GM19438 (cell line): ENCODE results near the gene TRIM24.

Experiments
- ATAC-seq: cut with Tn5 transposase; IDR thresholded peaks from one replicate; pipeline ENCODE4 v1.9.1; 2021; ENCODE audit warnings: low read depth; ENCODE audit not compliant: unreplicated experiment

The TRIM24 gene

GRCh38 chr7:138568655-138569054 lies 108.6 kb downstream of the TRIM24 start:
- ATAC-seq = no peak

GRCh38 chr7:138569418-138569817 lies 109.4 kb downstream of the TRIM24 start:
- ATAC-seq = no peak

GRCh38 chr7:138570715-138571114 lies 110.7 kb downstream of the TRIM24 start:
- no peak for ATAC-seq

GRCh38 chr7:138573741-138574140 lies 113.7 kb downstream of the TRIM24 start:
- ATAC-seq = no peak

GRCh38 chr7:138575897-138576428 lies 115.9 kb downstream of the TRIM24 start:
- no peak for ATAC-seq

- ATAC-seq = no peak
These were observed 119.1 kb downstream of the TRIM24 start for GRCh38 chr7:138579136-138579535.

- ATAC-seq = no peak
These were observed 119.6 kb downstream of the TRIM24 start for GRCh38 chr7:138579671-138580070.

GRCh38 chr7:138581065-138581464 lies 121.0 kb downstream of the TRIM24 start:
- no peak for ATAC-seq

- ATAC-seq = no peak
These were observed 124.2 kb downstream of the TRIM24 start for GRCh38 chr7:138584283-138584682.

GRCh38 chr7:138584696-138585095 lies 124.6 kb downstream of the TRIM24 start:
- ATAC-seq = no peak

- ATAC-seq = no peak
These were observed 125.4 kb downstream of the TRIM24 start for GRCh38 chr7:138585283-138585993.

- ATAC-seq = no peak
These were observed 127.4 kb downstream of the TRIM24 start for GRCh38 chr7:138587485-138587884.

- no peak for ATAC-seq
These were observed 128.9 kb downstream of the TRIM24 start for GRCh38 chr7:138588986-138589385.

- no peak for ATAC-seq
These were observed 130.1 kb downstream of the TRIM24 start for GRCh38 chr7:138590154-138590553.

- ATAC-seq = no peak
These were observed 135.4 kb downstream of the TRIM24 start for GRCh38 chr7:138595454-138595853.

- no peak for ATAC-seq
These were observed 142.4 kb downstream of the TRIM24 start for GRCh38 chr7:138602451-138602850.

GRCh38 chr7:138603549-138604318 lies 143.7 kb downstream of the TRIM24 start:
- ATAC-seq = no peak

- no peak for ATAC-seq
These were observed 146.2 kb downstream of the TRIM24 start for GRCh38 chr7:138606236-138606635.

GRCh38 chr7:138607216-138608126 lies 147.4 kb downstream of the TRIM24 start:
- ATAC-seq = no peak

- ATAC-seq = no peak
These were observed 148.2 kb downstream of the TRIM24 start for GRCh38 chr7:138608275-138608674.

- no peak for ATAC-seq
These were observed 150.7 kb downstream of the TRIM24 start for GRCh38 chr7:138610671-138611170.
